SK-N-SH (cell line): ENCODE results near the gene ATP6V1B1. TPM values are rescaled to one million over a fixed set of nuclear protein-coding genes. Genes with fewer than 3 reads are reported as not detected.

Experiments
- CTCF ChIA-PET: fragments of 300-600, 350-600 bp; formaldehyde crosslinking; extraction: SDS; loops from one replicate; lab custom pipeline; 2021; lab: Yijun Ruan, JAX
- POLR2A ChIA-PET: fragments of 350-600 bp; sonication (Branson Sonifier 250); formaldehyde crosslinking; extraction: SDS; loops from one replicate; lab custom pipeline; 2020; ENCODE audit warnings: antibody characterized with exemption, inconsistent platforms; lab: Yijun Ruan, JAX
- DNase-seq: peaks from one replicate; pipeline ENCODE4 v3.0.0; 2012
- H2AFZ ChIP-seq: fragments of 200-600 bp; sonication (generic); 2 replicates; pipeline ENCODE4 v1.8.1; 2016; ENCODE audit warnings: antibody characterized with exemption, mild to moderate bottlenecking, low read depth
- H3F3A ChIP-seq: fragments of 200-600 bp; sonication (generic); replicated peaks from 2 replicates; pipeline ENCODE3; 2016; ENCODE audit warnings: antibody characterized with exemption, mild to moderate bottlenecking; ENCODE audit not compliant: insufficient read depth
- H3K27ac ChIP-seq, 2 experiments: fragments of 200-500 bp in 1 of 2; fragments of 200-600 bp in 1 of 2; sonication (Bioruptor generic) in 1 of 2; sonication (generic), shearing (Covaris generic) in 1 of 2; 2 replicates each; pipeline versions ENCODE4 v1.5.1 to v1.6.1; 2014 to 2016; ENCODE audit warnings: low read depth in 2 of 2, inconsistent platforms in 1 of 2, low read length in 1 of 2, mild to moderate bottlenecking in 1 of 2, mixed read lengths in 1 of 2
- H3K27me3 ChIP-seq: fragments of 200-600 bp; sonication (generic), shearing (Covaris generic); 2 replicates; pipeline ENCODE4 v1.6.1; 2016; ENCODE audit warnings: mixed run types; ENCODE audit not compliant: insufficient read depth
- H3K36me3 ChIP-seq, 2 experiments: fragments of 200-500 bp in 1 of 2; fragments of 200-600 bp in 1 of 2; sonication (Bioruptor generic) in 1 of 2; sonication (generic) in 1 of 2; replicated peaks in 1 of 2; 2 replicates each; pipeline versions ENCODE3 to v1.5.1; 2014 to 2016; ENCODE audit warnings: low read length in 1 of 2, mild to moderate bottlenecking in 1 of 2; ENCODE audit not compliant: insufficient read depth in 2 of 2, control insufficient read depth in 1 of 2
- H3K4me1 ChIP-seq, 2 experiments: fragments of 200-500 bp in 1 of 2; fragments of 200-600 bp in 1 of 2; sonication (Bioruptor generic) in 1 of 2; sonication (generic), shearing (Covaris generic) in 1 of 2; 2 replicates each; pipeline versions ENCODE4 v1.5.1 to v1.6.1; 2014 to 2016; ENCODE audit warnings: low read depth in 1 of 2, low read length in 1 of 2, mixed run types in 1 of 2; ENCODE audit not compliant: insufficient read depth in 2 of 2, control insufficient read depth in 1 of 2
- H3K4me2 ChIP-seq: fragments of 200-600 bp; sonication (generic), shearing (Covaris generic); 2 replicates; pipeline ENCODE4 v1.6.1; 2017; ENCODE audit warnings: mixed run types
- H3K4me3 ChIP-seq, 2 experiments: fragments of 200-500 bp in 1 of 2; fragments of 200-600 bp in 1 of 2; sonication (Bioruptor generic) in 1 of 2; sonication (generic), shearing (Covaris generic) in 1 of 2; 2 replicates each; pipeline versions ENCODE4 v1.5.1 to v1.8.1; 2014 to 2016; ENCODE audit warnings: low read depth in 2 of 2, inconsistent platforms in 1 of 2, low read length in 1 of 2, mild to moderate bottlenecking in 1 of 2, mixed read lengths in 1 of 2, moderate library complexity in 1 of 2
- H3K79me2 ChIP-seq: fragments of 200-600 bp; sonication (generic); 2 replicates; pipeline ENCODE4 v1.8.1; 2017; ENCODE audit warnings: mild to moderate bottlenecking; ENCODE audit not compliant: insufficient read depth
- H3K9ac ChIP-seq: fragments of 200-600 bp; sonication (generic); 2 replicates; pipeline ENCODE4 v1.6.1; 2017; ENCODE audit warnings: mixed run types
- H3K9me2 ChIP-seq: fragments of 200-600 bp; sonication (generic); 2 replicates; pipeline ENCODE4 v1.6.1; 2017; ENCODE audit warnings: mixed run types
- H3K9me3 ChIP-seq: fragments of 200-600 bp; sonication (generic); 2 replicates; pipeline ENCODE4 v1.6.1; 2017; ENCODE audit warnings: mixed run types, mild to moderate bottlenecking, moderate library complexity
- H4K20me1 ChIP-seq: fragments of 200-600 bp; sonication (generic); 2 replicates; pipeline ENCODE4 v1.6.1; 2017; ENCODE audit warnings: mild to moderate bottlenecking, mixed run types; ENCODE audit not compliant: insufficient read depth
- EP300 ChIP-seq, 2 experiments: IDR thresholded peaks; 2 replicates each; pipeline versions ENCODE4 v1.4.0 to v1.6.1; 2012; ENCODE audit warnings: borderline replicate concordance in 1 of 2, low read depth in 1 of 2, low read length in 1 of 2
- EZH2phosphoT487 ChIP-seq: fragments of 200-600 bp; sonication (generic); IDR thresholded peaks from 2 replicates; pipeline ENCODE4 v1.6.1; 2017; ENCODE audit warnings: low read depth, mixed run types, mild to moderate bottlenecking, antibody characterized with exemption, moderate library complexity, borderline replicate concordance
- FOXM1 ChIP-seq: IDR thresholded peaks from 2 replicates; pipeline ENCODE4 v1.4.0; 2012; ENCODE audit warnings: low read depth, mild to moderate bottlenecking
- JUND ChIP-seq: IDR thresholded peaks from 2 replicates; pipeline ENCODE4 v1.4.0; 2012
- MXI1 ChIP-seq: IDR thresholded peaks from 2 replicates; pipeline ENCODE4 v1.6.1; 2012; ENCODE audit warnings: mild to moderate bottlenecking, low read depth, low read length, improper control_type of control experiment
- RCOR1 ChIP-seq: fragments of 150-350 bp; IDR thresholded peaks from 2 replicates; pipeline ENCODE4 v1.6.1; 2017; ENCODE audit warnings: antibody characterized with exemption, low read length
- RFX5 ChIP-seq: IDR thresholded peaks from 2 replicates; pipeline ENCODE4 v1.6.1; 2012; ENCODE audit warnings: mild to moderate bottlenecking, improper control_type of control experiment, low read length
- RXRA ChIP-seq: IDR thresholded peaks from 2 replicates; pipeline ENCODE4 v1.4.0; 2012; ENCODE audit warnings: low read depth, mild to moderate bottlenecking, borderline replicate concordance
- SMC3 ChIP-seq: IDR thresholded peaks from 2 replicates; pipeline ENCODE4 v1.6.1; 2012; ENCODE audit warnings: low read depth, low read length, improper control_type of control experiment
- TAF1 ChIP-seq: IDR thresholded peaks from 2 replicates; pipeline ENCODE4 v1.6.1; 2012; ENCODE audit warnings: low read depth, mild to moderate bottlenecking, low read length, moderate library complexity, borderline replicate concordance
- TEAD4 ChIP-seq: IDR thresholded peaks from 2 replicates; pipeline ENCODE4 v1.4.0; 2012; ENCODE audit warnings: mild to moderate bottlenecking, borderline replicate concordance; ENCODE audit not compliant: insufficient read depth
- YY1 ChIP-seq: IDR thresholded peaks from 2 replicates; pipeline ENCODE4 v1.4.0; 2012; ENCODE audit warnings: low read depth, mild to moderate bottlenecking
- WGBS: methylation state at CpG from one replicate; pipeline ENCODE4 v1.1.6; 2017; ENCODE audit warnings: low lambda C conversion rate; 5-methylcytosine and 5-hydroxymethylcytosine counted together
- polyA plus RNA-seq, 3 experiments: library from polyadenylated mRNA; depleted of rRNA; stranded (reverse); fragments of >200 nt; gene quantifications; 2 replicates each; pipeline ENCODE4 v1.2.3, GENCODE V29; 2012
- TF ChIP-seq, protein P1 (sequence below): fragments of 200-600 bp; sonication (generic); IDR thresholded peaks from 2 replicates; pipeline ENCODE4 v1.6.1; 2017; ENCODE audit warnings: antibody characterized with exemption, mild to moderate bottlenecking, moderate library complexity
- TF ChIP-seq, protein P2 (sequence below): IDR thresholded peaks from 2 replicates; pipeline ENCODE4; 2012
- TF ChIP-seq, protein P3 (sequence below): fragments of 150-350 bp; IDR thresholded peaks from 2 replicates; pipeline ENCODE4 v1.6.1; 2016; ENCODE audit warnings: mild to moderate bottlenecking, low read depth, low read length
- TF ChIP-seq, protein P4 (sequence below): fragments of 150-350 bp; IDR thresholded peaks from 2 replicates; pipeline ENCODE4 v1.6.1; 2017; ENCODE audit warnings: antibody characterized with exemption, low read length, low read depth, borderline replicate concordance

The ATP6V1B1 gene
- polyA plus RNA-seq, 1 of the 3 experiments (the other 2 are of a cell fraction), result 4.9 TPM

DNA sequence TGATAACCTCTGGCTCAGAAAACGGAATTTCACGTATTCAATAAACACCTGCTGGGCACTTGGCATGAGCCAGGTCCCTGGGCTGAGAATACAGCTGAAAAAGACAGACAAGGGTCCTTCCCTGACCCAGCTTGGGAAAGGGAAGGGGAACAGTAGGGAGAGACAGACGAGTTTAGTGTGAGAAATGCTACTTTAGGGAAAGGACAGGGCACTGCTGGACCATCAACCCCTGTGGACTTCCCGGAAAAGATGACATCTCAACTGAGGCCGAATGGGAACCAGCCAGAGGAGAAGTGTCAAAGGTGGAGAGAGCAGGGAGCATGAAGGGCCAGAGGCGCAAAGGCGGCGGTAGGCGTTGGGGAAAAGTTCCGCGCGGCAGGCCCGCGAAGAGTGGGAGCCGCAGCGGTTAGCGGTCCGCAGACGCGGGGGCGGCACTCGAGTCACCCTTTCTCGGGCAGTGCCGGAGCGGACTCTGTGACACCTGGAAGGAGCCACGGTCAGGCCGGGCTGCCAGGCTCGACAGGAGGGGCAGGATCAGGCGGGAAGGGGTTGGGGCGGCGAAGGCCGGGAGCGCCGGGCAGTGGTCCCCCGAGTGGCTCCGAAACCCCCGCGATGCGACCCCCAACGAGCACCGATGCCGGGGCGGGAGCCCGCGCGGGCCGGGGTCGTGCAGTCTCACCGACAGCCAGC is 58.5 kb downstream of the ATP6V1B1 start:
- H3K4me2 ChIP-seq, result peak overlapping the region; percentile 98
- POLR2A ChIA-PET, result no interaction called here
- H3K4me3 ChIP-seq, result peak overlapping the region; percentile 75 to 91
- no peaks in the 10 kb centered on the region for H3K9me3 ChIP-seq
- peaks cover 31% of the 10 kb centered on the region for H3K79me2 ChIP-seq
- H3F3A ChIP-seq, result no peaks in the 10 kb centered on the region
- H3K36me3 ChIP-seq, result peaks cover 0 to 23% of the 10 kb centered on the region in 2 experiments
- peaks cover 9 to 14% of the 10 kb centered on the region in 2 experiments; a peak in 1 of 4 replicates for H3K4me1 ChIP-seq
- CTCF ChIA-PET, result interaction anchor here (1.3 kb wide), 2 partner anchors 9 to 377 kb away, joined by 3 read pairs; no protein-coding TSS in a partner anchor
- TF ChIP-seq EZH2phosphoT487, result no peak
- no peak for TF ChIP-seq TAF1
- TF ChIP-seq, protein P1, sequence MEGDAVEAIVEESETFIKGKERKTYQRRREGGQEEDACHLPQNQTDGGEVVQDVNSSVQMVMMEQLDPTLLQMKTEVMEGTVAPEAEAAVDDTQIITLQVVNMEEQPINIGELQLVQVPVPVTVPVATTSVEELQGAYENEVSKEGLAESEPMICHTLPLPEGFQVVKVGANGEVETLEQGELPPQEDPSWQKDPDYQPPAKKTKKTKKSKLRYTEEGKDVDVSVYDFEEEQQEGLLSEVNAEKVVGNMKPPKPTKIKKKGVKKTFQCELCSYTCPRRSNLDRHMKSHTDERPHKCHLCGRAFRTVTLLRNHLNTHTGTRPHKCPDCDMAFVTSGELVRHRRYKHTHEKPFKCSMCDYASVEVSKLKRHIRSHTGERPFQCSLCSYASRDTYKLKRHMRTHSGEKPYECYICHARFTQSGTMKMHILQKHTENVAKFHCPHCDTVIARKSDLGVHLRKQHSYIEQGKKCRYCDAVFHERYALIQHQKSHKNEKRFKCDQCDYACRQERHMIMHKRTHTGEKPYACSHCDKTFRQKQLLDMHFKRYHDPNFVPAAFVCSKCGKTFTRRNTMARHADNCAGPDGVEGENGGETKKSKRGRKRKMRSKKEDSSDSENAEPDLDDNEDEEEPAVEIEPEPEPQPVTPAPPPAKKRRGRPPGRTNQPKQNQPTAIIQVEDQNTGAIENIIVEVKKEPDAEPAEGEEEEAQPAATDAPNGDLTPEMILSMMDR, result no peak
- no peak for TF ChIP-seq YY1
- TF ChIP-seq, protein P2, sequence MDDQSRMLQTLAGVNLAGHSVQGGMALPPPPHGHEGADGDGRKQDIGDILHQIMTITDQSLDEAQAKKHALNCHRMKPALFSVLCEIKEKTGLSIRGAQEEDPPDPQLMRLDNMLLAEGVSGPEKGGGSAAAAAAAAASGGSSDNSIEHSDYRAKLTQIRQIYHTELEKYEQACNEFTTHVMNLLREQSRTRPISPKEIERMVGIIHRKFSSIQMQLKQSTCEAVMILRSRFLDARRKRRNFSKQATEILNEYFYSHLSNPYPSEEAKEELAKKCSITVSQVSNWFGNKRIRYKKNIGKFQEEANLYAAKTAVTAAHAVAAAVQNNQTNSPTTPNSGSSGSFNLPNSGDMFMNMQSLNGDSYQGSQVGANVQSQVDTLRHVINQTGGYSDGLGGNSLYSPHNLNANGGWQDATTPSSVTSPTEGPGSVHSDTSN, result no peak
- TF ChIP-seq, protein P3, sequence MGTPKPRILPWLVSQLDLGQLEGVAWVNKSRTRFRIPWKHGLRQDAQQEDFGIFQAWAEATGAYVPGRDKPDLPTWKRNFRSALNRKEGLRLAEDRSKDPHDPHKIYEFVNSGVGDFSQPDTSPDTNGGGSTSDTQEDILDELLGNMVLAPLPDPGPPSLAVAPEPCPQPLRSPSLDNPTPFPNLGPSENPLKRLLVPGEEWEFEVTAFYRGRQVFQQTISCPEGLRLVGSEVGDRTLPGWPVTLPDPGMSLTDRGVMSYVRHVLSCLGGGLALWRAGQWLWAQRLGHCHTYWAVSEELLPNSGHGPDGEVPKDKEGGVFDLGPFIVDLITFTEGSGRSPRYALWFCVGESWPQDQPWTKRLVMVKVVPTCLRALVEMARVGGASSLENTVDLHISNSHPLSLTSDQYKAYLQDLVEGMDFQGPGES, result no peak
- TF ChIP-seq RXRA, result no peak
- no peak for TF ChIP-seq RFX5
- TF ChIP-seq JUND, result no peak
- TF ChIP-seq EP300 (IDR thresholded peaks at IDR 0.05; ENCODE audit: borderline replicate concordance in 1 of 2, low read depth in 1 of 2, low read length in 1 of 2), result 0 out of 4 replicates have a peak, but pooled peaks of 1 of the 2 experiments have one; percentile 1
- no peak for TF ChIP-seq SMC3
- TF ChIP-seq TEAD4, result no peak
- TF ChIP-seq RCOR1, result no peak
- no peak for TF ChIP-seq FOXM1
- TF ChIP-seq, protein P4, sequence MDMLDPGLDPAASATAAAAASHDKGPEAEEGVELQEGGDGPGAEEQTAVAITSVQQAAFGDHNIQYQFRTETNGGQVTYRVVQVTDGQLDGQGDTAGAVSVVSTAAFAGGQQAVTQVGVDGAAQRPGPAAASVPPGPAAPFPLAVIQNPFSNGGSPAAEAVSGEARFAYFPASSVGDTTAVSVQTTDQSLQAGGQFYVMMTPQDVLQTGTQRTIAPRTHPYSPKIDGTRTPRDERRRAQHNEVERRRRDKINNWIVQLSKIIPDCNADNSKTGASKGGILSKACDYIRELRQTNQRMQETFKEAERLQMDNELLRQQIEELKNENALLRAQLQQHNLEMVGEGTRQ, result no peak
- 0 out of 2 replicates have a peak, but pooled peaks have one; percentile 1 for TF ChIP-seq MXI1
- H3K9me2 ChIP-seq, result no peaks in the 10 kb centered on the region
- H3K27me3 ChIP-seq, result no peaks in the 10 kb centered on the region
- 2% methylated on average over 29 of the region's 49 CpGs for WGBS
- peaks cover 8% of the 10 kb centered on the region; the same call in 1 of the 2 replicates for H4K20me1 ChIP-seq
- H3K27ac ChIP-seq, result peak overlapping the region in 1 of 2 experiments; percentile 30; a peak in 1 of 4 replicates
- peak overlapping the region; percentile 73 for H3K9ac ChIP-seq
- H2AFZ ChIP-seq, result peak overlapping the region; percentile 78; the same call in 1 of the 2 replicates
- no peak for DNase-seq
